HepG2 (cell line): ENCODE data around the gene PLCB2.

Experiments used
- GABPB1 ChIP-seq: IDR thresholded peaks from 2 replicates; pipeline ENCODE4 v1.6.1; 2016; ENCODE audit warnings: mild to moderate bottlenecking, missing genetic modification reagents, moderate library complexity, missing compliant biosample characterization
- POLR2A ChIP-seq, 2 experiments: IDR thresholded peaks; 2 replicates each; pipeline ENCODE4 v1.6.1; 2011; ENCODE audit warnings: low read depth in 2 of 2, low read length in 2 of 2, mild to moderate bottlenecking in 1 of 2, moderate library complexity in 1 of 2; ENCODE audit not compliant: insufficient read depth in 1 of 2
- SALL1 ChIP-seq: sonication (generic); formaldehyde crosslinking; IDR thresholded peaks from 2 replicates; pipeline ENCODE4 v1.8.0; 2022; ENCODE audit warnings: mild to moderate bottlenecking, missing genetic modification reagents
- SOX6 ChIP-seq, 2 experiments: fragments of 450-650 bp in 1 of 2; sonication (generic) in 1 of 2; formaldehyde crosslinking in 1 of 2; IDR thresholded peaks; 2 replicates each; pipeline versions ENCODE4 v1.4.0 to v1.6.1; 2017 to 2020; ENCODE audit warnings: antibody characterized with exemption in 1 of 2, mild to moderate bottlenecking in 1 of 2, missing genetic modification reagents in 1 of 2
- ZNF333 ChIP-seq: sonication (generic); formaldehyde crosslinking; IDR thresholded peaks from 2 replicates; pipeline ENCODE4 v1.4.0; 2020; ENCODE audit warnings: mild to moderate bottlenecking, missing genetic modification reagents, borderline replicate concordance
- ZNF510 ChIP-seq: sonication (generic); formaldehyde crosslinking; IDR thresholded peaks from 2 replicates; pipeline ENCODE4 v1.4.0; 2020; ENCODE audit warnings: low read depth, mild to moderate bottlenecking, missing genetic modification reagents
- TF ChIP-seq, protein P1 (sequence below), 2 experiments: IDR thresholded peaks; 2 replicates each; pipeline ENCODE4 v1.6.1; 2011 to 2012; ENCODE audit warnings: low read length in 2 of 2, borderline replicate concordance in 1 of 2, low read depth in 1 of 2, mild to moderate bottlenecking in 1 of 2, moderate library complexity in 1 of 2
- TF ChIP-seq, protein P2 (sequence below): sonication (generic); formaldehyde crosslinking; IDR thresholded peaks from 2 replicates; pipeline ENCODE4 v1.5.0; 2020; ENCODE audit warnings: mild to moderate bottlenecking, missing genetic modification reagents, moderate library complexity
- TF ChIP-seq, protein P3 (sequence below): sonication (generic); formaldehyde crosslinking; IDR thresholded peaks from 2 replicates; pipeline ENCODE4 v1.4.0; 2020; ENCODE audit warnings: missing genetic modification reagents

DNA sequence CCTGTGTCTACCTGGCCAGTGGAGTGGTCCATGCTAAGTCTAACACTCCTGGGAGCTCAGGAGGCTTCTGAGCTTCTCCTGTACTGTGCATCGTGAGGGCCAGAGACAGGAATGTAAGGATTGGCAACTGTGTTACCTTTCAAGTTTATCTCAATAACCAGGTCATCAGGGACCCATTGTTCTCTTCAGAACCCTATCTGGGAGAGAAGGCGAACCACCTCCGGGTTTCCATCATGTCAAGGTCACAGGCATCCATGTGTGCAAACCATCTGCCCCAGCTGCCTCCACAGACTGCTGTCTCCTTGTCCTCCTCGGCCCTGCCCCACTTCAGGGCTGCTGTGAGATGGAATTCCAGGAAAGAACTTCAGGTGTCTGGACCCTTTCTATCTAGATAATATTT lies 30.8 kb downstream of the PLCB2 start:
- TF ChIP-seq, protein P1, sequence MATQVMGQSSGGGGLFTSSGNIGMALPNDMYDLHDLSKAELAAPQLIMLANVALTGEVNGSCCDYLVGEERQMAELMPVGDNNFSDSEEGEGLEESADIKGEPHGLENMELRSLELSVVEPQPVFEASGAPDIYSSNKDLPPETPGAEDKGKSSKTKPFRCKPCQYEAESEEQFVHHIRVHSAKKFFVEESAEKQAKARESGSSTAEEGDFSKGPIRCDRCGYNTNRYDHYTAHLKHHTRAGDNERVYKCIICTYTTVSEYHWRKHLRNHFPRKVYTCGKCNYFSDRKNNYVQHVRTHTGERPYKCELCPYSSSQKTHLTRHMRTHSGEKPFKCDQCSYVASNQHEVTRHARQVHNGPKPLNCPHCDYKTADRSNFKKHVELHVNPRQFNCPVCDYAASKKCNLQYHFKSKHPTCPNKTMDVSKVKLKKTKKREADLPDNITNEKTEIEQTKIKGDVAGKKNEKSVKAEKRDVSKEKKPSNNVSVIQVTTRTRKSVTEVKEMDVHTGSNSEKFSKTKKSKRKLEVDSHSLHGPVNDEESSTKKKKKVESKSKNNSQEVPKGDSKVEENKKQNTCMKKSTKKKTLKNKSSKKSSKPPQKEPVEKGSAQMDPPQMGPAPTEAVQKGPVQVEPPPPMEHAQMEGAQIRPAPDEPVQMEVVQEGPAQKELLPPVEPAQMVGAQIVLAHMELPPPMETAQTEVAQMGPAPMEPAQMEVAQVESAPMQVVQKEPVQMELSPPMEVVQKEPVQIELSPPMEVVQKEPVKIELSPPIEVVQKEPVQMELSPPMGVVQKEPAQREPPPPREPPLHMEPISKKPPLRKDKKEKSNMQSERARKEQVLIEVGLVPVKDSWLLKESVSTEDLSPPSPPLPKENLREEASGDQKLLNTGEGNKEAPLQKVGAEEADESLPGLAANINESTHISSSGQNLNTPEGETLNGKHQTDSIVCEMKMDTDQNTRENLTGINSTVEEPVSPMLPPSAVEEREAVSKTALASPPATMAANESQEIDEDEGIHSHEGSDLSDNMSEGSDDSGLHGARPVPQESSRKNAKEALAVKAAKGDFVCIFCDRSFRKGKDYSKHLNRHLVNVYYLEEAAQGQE (IDR thresholded peaks at IDR 0.05; ENCODE audit: borderline replicate concordance in 1 of 2, low read depth in 1 of 2, low read length in 2 of 2): no peak
- TF ChIP-seq POLR2A (IDR thresholded peaks at IDR 0.05; ENCODE audit: insufficient read depth in 1 of 2, low read depth in 2 of 2, low read length in 2 of 2) (no peak), ZNF510 (CRISPR knock-in tag) (no peak), GABPB1 (no peak), SOX6 (IDR thresholded peaks at IDR 0.05) (no peak), SOX6 (CRISPR knock-in tag; IDR thresholded peaks at IDR 0.05) (0 out of 2 replicates have a peak, but pooled peaks have one; percentile 34), SALL1 (CRISPR knock-in tag) (no peak), ZNF333 (no peak)
- TF ChIP-seq, protein P2, sequence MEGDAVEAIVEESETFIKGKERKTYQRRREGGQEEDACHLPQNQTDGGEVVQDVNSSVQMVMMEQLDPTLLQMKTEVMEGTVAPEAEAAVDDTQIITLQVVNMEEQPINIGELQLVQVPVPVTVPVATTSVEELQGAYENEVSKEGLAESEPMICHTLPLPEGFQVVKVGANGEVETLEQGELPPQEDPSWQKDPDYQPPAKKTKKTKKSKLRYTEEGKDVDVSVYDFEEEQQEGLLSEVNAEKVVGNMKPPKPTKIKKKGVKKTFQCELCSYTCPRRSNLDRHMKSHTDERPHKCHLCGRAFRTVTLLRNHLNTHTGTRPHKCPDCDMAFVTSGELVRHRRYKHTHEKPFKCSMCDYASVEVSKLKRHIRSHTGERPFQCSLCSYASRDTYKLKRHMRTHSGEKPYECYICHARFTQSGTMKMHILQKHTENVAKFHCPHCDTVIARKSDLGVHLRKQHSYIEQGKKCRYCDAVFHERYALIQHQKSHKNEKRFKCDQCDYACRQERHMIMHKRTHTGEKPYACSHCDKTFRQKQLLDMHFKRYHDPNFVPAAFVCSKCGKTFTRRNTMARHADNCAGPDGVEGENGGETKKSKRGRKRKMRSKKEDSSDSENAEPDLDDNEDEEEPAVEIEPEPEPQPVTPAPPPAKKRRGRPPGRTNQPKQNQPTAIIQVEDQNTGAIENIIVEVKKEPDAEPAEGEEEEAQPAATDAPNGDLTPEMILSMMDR: no peak
- TF ChIP-seq, protein P3, sequence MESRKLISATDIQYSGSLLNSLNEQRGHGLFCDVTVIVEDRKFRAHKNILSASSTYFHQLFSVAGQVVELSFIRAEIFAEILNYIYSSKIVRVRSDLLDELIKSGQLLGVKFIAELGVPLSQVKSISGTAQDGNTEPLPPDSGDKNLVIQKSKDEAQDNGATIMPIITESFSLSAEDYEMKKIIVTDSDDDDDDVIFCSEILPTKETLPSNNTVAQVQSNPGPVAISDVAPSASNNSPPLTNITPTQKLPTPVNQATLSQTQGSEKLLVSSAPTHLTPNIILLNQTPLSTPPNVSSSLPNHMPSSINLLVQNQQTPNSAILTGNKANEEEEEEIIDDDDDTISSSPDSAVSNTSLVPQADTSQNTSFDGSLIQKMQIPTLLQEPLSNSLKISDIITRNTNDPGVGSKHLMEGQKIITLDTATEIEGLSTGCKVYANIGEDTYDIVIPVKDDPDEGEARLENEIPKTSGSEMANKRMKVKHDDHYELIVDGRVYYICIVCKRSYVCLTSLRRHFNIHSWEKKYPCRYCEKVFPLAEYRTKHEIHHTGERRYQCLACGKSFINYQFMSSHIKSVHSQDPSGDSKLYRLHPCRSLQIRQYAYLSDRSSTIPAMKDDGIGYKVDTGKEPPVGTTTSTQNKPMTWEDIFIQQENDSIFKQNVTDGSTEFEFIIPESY: no peak
